GM19463 (cell line): ENCODE results near the gene ZNF69.
"Not testable (repeated sequence)": the region's sequence is repeated elsewhere in the genome, so short reads cannot be mapped to it uniquely, and the experiment has no call there.

Experiments
- ATAC-seq: cut with Tn5 transposase; IDR thresholded peaks from one replicate; pipeline ENCODE4 v1.9.1; 2021; ENCODE audit warnings: mild to moderate bottlenecking, moderate library complexity; ENCODE audit not compliant: unreplicated experiment

The ZNF69 gene

GRCh38 chr19:11887611-11888531 is at the start of gene ZNF69:
TSS of gene ZNF69 (plus strand) at chr19:11887782. CDS start at chr19:11887924, 142 bp downstream.
- ATAC-seq, result no peak

- no peak for ATAC-seq
Observed at GRCh38 chr19:11843722-11844121, 43.9 kb upstream of the ZNF69 start.

- ATAC-seq, result not testable (repeated sequence)
Observed at GRCh38 chr19:11847615-11848014, 40.0 kb upstream of the ZNF69 start.

- no peak for ATAC-seq
Observed at GRCh38 chr19:11848200-11848593, 39.4 kb upstream of the ZNF69 start.

- peak; percentile 81 for ATAC-seq
Observed at GRCh38 chr19:11848594-11849469, 38.8 kb upstream of the ZNF69 start, which contains the start of gene ZNF439. TSS of gene ZNF439 (plus strand) at chr19:11848726. CDS start at chr19:11848868, 142 bp downstream.

GRCh38 chr19:11850289-11850688 is 37.3 kb upstream of the ZNF69 start:
- not testable (repeated sequence) for ATAC-seq

GRCh38 chr19:11853358-11853757 is 34.2 kb upstream of the ZNF69 start:
- no peak for ATAC-seq

GRCh38 chr19:11856596-11857250 is 30.9 kb upstream of the ZNF69 start:
- no peak for ATAC-seq

GRCh38 chr19:11860721-11861120 is 26.9 kb upstream of the ZNF69 start:
- no peak for ATAC-seq

- ATAC-seq, result no peak
Observed at GRCh38 chr19:11861301-11861700, 26.3 kb upstream of the ZNF69 start.

- not testable (repeated sequence) for ATAC-seq
Observed at GRCh38 chr19:11867766-11868165, 19.8 kb upstream of the ZNF69 start.

GRCh38 chr19:11868188-11868587 is 19.4 kb upstream of the ZNF69 start:
- no peak for ATAC-seq

GRCh38 chr19:11872624-11873023 is 15.0 kb upstream of the ZNF69 start:
- ATAC-seq, result no peak

GRCh38 chr19:11873762-11874161 is 13.8 kb upstream of the ZNF69 start:
- ATAC-seq, result no peak

- ATAC-seq, result not testable (repeated sequence)
Observed at GRCh38 chr19:11879687-11880266, 7.8 kb upstream of the ZNF69 start.

GRCh38 chr19:11880598-11880997 is 7.0 kb upstream of the ZNF69 start:
- ATAC-seq, result no peak

- no peak for ATAC-seq
Observed at GRCh38 chr19:11881151-11881800, 6.3 kb upstream of the ZNF69 start.

GRCh38 chr19:11882606-11883005 is 5.0 kb upstream of the ZNF69 start:
- ATAC-seq, result no peak

- no peak for ATAC-seq
Observed at GRCh38 chr19:11887234-11887610, 360 bp upstream of the ZNF69 start.

GRCh38 chr19:11889901-11890300 is 2.3 kb downstream of the ZNF69 start:
- ATAC-seq, result not testable (repeated sequence)
